ENCODE results near the gene EXOC6B. TPM values are rescaled to one million over a fixed set of nuclear protein-coding genes. Genes with fewer than 3 reads are reported as not detected.

Gene EXOC6B
- total RNA-seq, 1 experiment from 2014 or later, result 33.7 TPM

DNA sequence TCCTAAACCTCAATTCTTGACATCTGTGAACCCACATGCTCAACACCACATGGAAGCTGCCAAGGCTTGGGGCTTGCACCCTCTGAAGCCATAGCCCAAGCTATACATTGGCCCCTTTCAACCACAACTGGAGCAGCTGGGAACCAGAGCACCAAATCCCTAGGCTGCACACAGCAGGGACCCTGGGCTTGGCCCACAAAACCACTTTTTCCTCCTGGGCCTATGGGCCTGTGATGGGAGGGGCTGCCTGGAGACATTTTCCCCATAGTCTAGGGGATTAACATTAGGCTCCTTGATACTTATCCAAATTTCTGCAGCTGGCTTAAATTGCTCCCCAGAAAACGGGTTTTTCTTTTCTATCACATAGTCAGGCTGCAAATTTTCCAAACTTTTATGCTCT, 40.3 kb downstream of the EXOC6B start:
- ChIA-PET CTCF (interaction anchor here (0.9 kb wide), 1 partner anchor 78 kb away, joined by 3 read pairs; no protein-coding TSS in a partner anchor), POLR2A (interaction anchor here (0.6 kb wide), 1 partner anchor 183 kb away, joined by 3 read pairs; no protein-coding TSS in a partner anchor)
- H3K4me3 Mint-ChIP-seq, result no peak overlapping the region

More for the DNA sequence above, 40.3 kb downstream of the EXOC6B start:
- TF ChIP-seq MXD4 (CRISPR knock-in tag; IDR thresholded peaks at IDR 0.05; ENCODE audit: borderline replicate concordance) (no peak), EMX1 (CRISPR knock-in tag; IDR thresholded peaks at IDR 0.05) (no peak), MYBL2 (CRISPR knock-in tag; IDR thresholded peaks at IDR 0.05) (no peak), NFE2L1 (CRISPR knock-in tag; IDR thresholded peaks at IDR 0.05) (no peak), ZNF121 (CRISPR knock-in tag; IDR thresholded peaks at IDR 0.05) (no peak), NFATC4 (CRISPR knock-in tag; IDR thresholded peaks at IDR 0.05) (no peak), ZNF512 (CRISPR knock-in tag; IDR thresholded peaks at IDR 0.05; ENCODE audit: borderline replicate concordance) (no peak), GRHL2 (CRISPR knock-in tag; IDR thresholded peaks at IDR 0.05; ENCODE audit: insufficient replicate concordance, severe bottlenecking) (no peak), TEAD1 (CRISPR knock-in tag; IDR thresholded peaks at IDR 0.05) (no peak), OVOL2 (CRISPR knock-in tag; IDR thresholded peaks at IDR 0.05; ENCODE audit: borderline replicate concordance) (no peak), FOXK1 (CRISPR knock-in tag; IDR thresholded peaks at IDR 0.05) (no peak), SMAD4 (CRISPR knock-in tag; IDR thresholded peaks at IDR 0.05) (no peak), PREB (CRISPR knock-in tag; IDR thresholded peaks at IDR 0.05; ENCODE audit: borderline replicate concordance) (no peak), ZNF396 (CRISPR knock-in tag; IDR thresholded peaks at IDR 0.05; ENCODE audit: borderline replicate concordance) (no peak)
- TF ChIP-seq, protein P1, sequence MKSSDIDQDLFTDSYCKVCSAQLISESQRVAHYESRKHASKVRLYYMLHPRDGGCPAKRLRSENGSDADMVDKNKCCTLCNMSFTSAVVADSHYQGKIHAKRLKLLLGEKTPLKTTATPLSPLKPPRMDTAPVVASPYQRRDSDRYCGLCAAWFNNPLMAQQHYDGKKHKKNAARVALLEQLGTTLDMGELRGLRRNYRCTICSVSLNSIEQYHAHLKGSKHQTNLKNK (CRISPR knock-in tag; IDR thresholded peaks at IDR 0.05), result no peak
- TF ChIP-seq, protein P2, sequence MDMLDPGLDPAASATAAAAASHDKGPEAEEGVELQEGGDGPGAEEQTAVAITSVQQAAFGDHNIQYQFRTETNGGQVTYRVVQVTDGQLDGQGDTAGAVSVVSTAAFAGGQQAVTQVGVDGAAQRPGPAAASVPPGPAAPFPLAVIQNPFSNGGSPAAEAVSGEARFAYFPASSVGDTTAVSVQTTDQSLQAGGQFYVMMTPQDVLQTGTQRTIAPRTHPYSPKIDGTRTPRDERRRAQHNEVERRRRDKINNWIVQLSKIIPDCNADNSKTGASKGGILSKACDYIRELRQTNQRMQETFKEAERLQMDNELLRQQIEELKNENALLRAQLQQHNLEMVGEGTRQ (CRISPR knock-in tag; IDR thresholded peaks at IDR 0.05), result no peak
- TF ChIP-seq, protein P3, sequence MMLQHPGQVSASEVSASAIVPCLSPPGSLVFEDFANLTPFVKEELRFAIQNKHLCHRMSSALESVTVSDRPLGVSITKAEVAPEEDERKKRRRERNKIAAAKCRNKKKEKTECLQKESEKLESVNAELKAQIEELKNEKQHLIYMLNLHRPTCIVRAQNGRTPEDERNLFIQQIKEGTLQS (CRISPR knock-in tag; conservative IDR thresholded peaks at IDR 0.05), result no peak
- TF ChIP-seq, protein P4, sequence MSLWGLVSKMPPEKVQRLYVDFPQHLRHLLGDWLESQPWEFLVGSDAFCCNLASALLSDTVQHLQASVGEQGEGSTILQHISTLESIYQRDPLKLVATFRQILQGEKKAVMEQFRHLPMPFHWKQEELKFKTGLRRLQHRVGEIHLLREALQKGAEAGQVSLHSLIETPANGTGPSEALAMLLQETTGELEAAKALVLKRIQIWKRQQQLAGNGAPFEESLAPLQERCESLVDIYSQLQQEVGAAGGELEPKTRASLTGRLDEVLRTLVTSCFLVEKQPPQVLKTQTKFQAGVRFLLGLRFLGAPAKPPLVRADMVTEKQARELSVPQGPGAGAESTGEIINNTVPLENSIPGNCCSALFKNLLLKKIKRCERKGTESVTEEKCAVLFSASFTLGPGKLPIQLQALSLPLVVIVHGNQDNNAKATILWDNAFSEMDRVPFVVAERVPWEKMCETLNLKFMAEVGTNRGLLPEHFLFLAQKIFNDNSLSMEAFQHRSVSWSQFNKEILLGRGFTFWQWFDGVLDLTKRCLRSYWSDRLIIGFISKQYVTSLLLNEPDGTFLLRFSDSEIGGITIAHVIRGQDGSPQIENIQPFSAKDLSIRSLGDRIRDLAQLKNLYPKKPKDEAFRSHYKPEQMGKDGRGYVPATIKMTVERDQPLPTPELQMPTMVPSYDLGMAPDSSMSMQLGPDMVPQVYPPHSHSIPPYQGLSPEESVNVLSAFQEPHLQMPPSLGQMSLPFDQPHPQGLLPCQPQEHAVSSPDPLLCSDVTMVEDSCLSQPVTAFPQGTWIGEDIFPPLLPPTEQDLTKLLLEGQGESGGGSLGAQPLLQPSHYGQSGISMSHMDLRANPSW (CRISPR knock-in tag; conservative IDR thresholded peaks at IDR 0.05; ENCODE audit: low read depth), result no peak
- TF ChIP-seq, protein P5, sequence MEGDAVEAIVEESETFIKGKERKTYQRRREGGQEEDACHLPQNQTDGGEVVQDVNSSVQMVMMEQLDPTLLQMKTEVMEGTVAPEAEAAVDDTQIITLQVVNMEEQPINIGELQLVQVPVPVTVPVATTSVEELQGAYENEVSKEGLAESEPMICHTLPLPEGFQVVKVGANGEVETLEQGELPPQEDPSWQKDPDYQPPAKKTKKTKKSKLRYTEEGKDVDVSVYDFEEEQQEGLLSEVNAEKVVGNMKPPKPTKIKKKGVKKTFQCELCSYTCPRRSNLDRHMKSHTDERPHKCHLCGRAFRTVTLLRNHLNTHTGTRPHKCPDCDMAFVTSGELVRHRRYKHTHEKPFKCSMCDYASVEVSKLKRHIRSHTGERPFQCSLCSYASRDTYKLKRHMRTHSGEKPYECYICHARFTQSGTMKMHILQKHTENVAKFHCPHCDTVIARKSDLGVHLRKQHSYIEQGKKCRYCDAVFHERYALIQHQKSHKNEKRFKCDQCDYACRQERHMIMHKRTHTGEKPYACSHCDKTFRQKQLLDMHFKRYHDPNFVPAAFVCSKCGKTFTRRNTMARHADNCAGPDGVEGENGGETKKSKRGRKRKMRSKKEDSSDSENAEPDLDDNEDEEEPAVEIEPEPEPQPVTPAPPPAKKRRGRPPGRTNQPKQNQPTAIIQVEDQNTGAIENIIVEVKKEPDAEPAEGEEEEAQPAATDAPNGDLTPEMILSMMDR (IDR thresholded peaks at IDR 0.05), result no peak
- H3K4me1 Mint-ChIP-seq, result peaks cover 8% of the 10 kb centered on the region
- H3K27me3 Mint-ChIP-seq (ENCODE audit: low read depth), result no peaks in the 10 kb centered on the region
- DNase-seq (ENCODE audit: low spot score), result no peak
- peaks cover 24% of the 10 kb centered on the region for H3K36me3 Mint-ChIP-seq
- peaks cover 19% of the 10 kb centered on the region for H3K9me3 Mint-ChIP-seq
- H3K27ac Mint-ChIP-seq, result no peak overlapping the region
- no peak for ATAC-seq
